ENCODE data around the gene CCSER1.
"Not testable (repeated sequence)": the region's sequence is repeated elsewhere in the genome, so short reads cannot be mapped to it uniquely, and the experiment has no call there.

The CCSER1 gene

GRCh38 chr4:90840828-90841227, 713.6 kb downstream of the CCSER1 start:
- no peak for DNase-seq (ENCODE audit: low read depth)

DNA sequence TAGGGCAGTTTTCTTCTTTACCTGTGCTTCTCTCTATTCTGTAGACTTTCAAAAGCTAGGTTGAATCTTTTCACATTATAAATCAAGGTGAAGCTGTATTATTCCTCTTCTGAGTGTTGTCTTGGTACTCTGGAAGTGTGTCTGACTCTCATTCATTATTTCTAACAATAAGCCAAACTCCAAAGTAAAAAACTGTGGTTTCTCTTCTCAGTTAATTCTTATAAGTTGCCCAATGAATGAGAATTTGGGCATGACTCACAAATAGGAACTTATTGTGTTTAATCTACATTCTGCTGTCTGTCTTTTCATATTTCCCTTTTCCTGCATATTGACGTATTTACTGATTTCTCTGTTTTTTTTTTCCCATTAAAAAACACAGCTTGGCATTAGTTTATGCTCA, 714.5 kb downstream of the CCSER1 start:
- no peak for DNase-seq (ENCODE audit: low read depth)

DNA sequence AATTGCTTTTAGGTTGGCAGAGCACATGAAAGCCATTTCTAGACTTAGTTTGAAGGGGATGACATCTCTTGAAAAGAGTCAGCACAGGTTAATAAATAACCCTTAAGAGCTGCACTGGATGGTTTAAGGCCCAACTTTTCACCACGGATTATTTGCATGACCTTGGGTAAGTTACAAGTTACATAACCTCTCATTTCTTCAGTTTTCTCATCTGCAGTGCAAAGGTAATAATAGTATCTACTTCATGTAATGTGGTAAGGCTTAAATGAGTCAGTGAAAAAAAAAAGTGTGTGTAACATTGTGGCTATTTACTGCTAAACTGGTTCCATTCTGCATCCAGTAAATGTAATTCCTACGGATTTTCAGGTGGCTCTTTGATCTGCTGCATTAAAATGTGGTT, 715.8 kb downstream of the CCSER1 start:
- DNase-seq (ENCODE audit: low read depth), result no peak

DNA sequence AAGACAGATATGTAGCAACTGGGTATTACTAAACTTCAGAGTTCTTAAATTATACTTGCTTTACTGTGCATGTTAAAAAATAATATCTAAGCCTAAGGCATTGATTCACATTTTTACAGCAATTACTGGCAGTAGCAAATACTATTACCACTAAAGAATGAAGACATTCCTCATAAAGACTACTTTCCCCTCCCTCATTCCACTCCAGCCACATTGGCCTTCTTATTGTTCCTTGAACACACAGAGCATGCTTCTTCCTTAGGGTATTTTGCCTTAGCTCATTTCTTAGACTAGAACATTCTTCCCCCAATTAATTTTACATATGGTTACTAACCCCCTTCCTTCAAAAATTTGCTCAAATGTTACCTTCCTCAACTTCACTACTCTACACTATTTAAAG, 717.0 kb downstream of the CCSER1 start:
- no peak for DNase-seq (ENCODE audit: low read depth)

- no peak for DNase-seq (ENCODE audit: low read depth)
Observed at GRCh38 chr4:90845777-90846176, 718.6 kb downstream of the CCSER1 start.

GRCh38 chr4:90852237-90852636, 725.0 kb downstream of the CCSER1 start:
- no peak for DNase-seq (ENCODE audit: low read depth)

- no peak for DNase-seq (ENCODE audit: low read depth)
Observed at GRCh38 chr4:90855111-90855510, 727.9 kb downstream of the CCSER1 start.

DNA sequence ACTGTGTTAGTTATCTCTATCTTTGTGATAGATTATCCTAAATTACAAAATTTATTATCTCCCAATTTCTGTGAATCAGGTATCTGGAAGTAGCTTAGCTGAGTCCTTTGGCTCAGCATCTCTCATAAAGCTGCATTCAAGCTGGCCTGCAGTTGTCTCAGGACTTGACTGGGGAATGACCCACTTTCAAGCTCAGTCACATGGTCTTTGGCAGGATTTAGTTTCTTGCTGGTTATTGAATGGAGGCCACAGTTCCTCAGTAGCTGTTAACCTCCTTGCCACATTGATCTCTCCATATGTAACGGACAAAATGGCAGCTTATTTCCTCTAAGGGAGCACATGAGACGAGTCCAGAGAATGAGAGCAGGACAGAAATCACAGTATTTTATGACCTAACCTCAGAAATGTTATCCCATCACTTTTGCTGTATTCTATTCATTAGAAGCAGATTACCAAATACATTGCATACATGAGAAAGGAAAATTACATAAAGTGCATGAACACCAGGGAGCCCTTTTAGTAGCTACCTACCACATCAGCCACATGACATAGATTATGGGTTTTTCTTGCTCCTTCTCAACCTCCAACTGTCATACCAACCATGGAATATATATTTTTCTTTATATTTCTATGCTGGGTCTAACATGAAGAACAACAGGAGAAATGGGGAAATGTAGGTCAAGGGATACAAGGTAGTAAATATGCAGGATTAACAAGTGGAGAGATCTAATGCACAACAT, 730.1 kb downstream of the CCSER1 start:
- no peak for DNase-seq (ENCODE audit: low read depth)

- no peak for DNase-seq (ENCODE audit: low read depth)
Observed at GRCh38 chr4:90875791-90876190, 748.6 kb downstream of the CCSER1 start.

DNA sequence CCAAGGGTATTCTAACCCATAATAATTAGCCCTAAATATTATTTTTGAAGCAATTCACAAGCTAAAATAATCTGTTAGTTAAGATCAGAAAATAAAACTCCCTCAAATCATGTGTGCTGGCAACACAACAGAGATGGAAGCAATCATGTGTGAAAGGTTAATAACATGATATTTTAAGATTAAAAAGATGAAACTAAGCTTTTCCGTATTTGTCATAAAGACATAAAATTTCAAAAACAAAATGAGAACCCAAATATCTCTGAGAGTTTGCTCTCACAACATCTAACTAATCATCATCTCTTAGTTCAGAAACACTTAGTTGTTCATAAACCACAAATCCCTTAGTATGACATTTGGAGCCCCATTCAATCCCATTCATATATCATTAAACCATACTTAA, 749.1 kb downstream of the CCSER1 start:
- DNase-seq (ENCODE audit: low read depth), result no peak

DNA sequence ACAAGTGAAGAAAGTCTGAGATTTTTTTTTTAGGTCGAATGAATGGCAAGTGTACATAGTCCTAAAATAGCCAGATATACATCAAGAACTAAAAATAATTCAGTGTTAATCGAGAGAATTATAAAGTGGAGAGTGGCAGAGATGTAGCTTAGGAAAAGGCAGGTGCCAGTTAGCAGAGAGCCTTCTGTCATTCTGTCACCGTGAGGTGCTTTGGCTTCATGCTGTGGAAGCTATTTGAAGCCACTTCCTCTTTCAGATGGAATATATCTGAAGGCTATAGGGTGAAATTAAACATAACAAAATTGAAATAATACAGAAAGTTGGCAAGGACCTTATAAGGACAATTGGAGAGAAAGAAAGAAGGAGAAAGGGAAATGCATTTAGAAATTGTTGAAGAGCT, 756.3 kb downstream of the CCSER1 start:
- no peak for DNase-seq (ENCODE audit: low read depth)

- no peak for DNase-seq (ENCODE audit: low read depth)
Observed at GRCh38 chr4:90888571-90888970, 761.4 kb downstream of the CCSER1 start.

DNA sequence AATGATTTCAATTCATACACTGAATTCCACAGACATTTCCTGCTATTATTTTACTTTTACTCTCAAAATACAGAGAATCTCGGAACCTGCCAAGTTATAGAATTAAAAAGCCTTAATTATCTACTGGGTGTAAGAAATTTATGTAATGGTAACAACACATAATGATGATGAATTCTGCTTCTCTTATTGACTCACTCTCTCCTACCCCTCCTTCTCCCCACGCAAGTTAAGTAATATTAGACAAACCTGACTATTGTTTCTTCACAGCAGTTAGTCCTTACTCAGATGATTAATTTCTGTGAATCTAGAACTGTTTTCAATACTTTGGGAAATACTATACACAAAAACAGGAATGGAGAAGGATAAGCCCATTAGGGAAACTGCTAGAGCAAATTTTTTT, 762.0 kb downstream of the CCSER1 start:
- no peak for DNase-seq (ENCODE audit: low read depth)

GRCh38 chr4:90903413-90903812, 776.2 kb downstream of the CCSER1 start:
- DNase-seq (ENCODE audit: low read depth), result not testable (repeated sequence)

DNA sequence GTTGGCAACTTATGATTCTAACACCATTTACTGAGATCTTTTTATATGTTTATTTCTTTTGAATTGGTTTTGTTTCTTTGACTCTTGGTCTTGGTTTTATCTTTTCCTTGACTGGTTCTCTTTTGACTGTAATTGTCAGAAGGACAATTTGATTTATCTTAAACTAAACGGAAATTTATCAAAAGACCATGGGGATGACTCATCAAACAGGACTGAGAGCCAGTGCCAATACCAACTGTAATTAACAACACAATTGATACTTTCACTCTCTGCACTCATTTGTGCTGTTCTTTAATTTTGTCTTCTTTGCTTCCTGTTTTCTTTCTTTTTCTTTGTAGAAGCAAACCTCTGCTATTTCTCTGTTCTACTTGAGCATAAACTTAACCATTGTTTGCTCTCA, 776.8 kb downstream of the CCSER1 start:
- no peak for DNase-seq (ENCODE audit: low read depth)

DNA sequence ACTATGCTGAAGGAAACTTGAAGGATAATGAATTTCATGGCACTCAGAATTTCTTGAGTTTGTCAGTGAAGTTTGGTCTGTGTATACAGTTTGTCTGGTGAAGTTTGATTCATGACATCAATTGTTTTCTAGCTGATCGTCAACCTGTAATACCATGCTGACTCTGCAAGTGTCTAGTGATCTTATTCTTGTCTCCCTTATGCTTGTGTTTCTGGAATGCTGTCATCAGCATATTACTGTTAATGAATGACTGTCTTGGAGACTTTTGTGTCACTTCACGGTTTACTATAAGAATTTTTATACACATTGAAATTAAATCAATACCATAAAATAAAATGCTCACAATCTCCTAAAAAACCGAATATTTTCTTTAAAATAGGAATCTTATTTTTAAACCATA, 779.0 kb downstream of the CCSER1 start:
- DNase-seq (ENCODE audit: low read depth), result no peak

- DNase-seq (ENCODE audit: low read depth), result not testable (repeated sequence)
Observed at GRCh38 chr4:90911724-90912434, 784.7 kb downstream of the CCSER1 start.

DNA sequence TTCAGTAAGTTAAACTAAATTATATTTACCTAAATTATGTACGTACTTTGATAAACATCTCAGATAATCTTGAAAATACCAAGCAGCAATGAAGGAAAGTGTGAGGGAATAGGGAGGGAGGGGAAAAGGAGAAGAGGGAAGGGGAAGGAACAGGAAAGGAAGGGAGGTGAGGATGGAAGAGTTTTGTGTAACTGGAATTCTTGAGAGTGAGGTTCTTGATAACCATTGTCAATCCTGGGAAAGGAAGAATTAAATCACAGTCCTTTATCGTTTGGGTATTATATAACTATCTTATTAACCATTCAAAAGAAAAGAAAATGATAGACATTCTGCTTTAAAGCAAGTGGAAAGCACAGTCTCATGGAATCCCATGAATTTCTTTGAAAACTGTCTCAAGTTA, 795.0 kb downstream of the CCSER1 start:
- DNase-seq (ENCODE audit: low read depth), result no peak

- no peak for DNase-seq (ENCODE audit: low read depth)
Observed at GRCh38 chr4:90926957-90927356, 799.8 kb downstream of the CCSER1 start.

DNA sequence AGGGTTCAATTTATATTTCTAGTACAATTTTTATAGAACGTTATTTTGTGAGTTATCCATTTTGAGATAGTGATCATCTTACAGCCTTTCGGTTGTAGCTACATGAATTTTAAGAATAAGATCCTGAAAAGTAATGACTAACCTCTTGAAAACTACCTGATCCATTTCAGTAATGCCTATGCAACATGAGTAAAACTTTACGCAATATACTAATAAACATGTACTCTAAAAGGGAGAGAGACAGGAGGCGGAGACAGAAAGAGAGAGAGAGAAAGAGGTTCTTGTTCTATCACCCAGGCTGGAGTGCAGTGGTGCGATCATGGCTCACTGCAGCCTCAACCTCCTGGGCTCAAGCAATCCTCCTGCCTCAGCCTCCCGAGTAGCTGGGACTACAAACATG, 816.1 kb downstream of the CCSER1 start:
- no peak for DNase-seq (ENCODE audit: low read depth)

GRCh38 chr4:90946945-90947344, 819.8 kb downstream of the CCSER1 start:
- no peak for DNase-seq (ENCODE audit: low read depth)

GRCh38 chr4:90950385-90950841, 823.2 kb downstream of the CCSER1 start:
- no peak for DNase-seq (ENCODE audit: low read depth)

DNA sequence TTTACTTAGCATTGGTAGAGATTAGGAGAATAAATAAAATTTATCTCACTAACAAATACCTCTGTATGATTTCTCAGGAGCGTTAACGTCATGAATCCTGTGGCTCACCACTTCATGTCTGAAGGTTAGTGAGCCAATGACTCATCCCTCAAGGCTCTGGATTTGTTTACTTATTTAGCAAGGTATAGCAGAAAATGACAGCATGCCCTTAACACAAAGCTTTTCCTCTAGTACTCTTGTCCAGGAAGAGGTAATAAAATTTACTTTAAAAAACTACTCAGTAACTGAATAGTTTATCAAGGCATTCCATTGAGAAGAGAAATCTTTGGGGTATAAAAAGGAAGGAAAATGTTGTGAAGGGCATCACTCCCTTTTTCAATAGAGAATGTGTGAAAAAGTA, 823.8 kb downstream of the CCSER1 start:
- DNase-seq (ENCODE audit: low read depth), result no peak
